GM18505 (cell line): ENCODE results near the gene AP1S1.

Experiments
- ATAC-seq: cut with Tn5 transposase; IDR thresholded peaks from one replicate; pipeline ENCODE4 v1.9.1; 2021; ENCODE audit not compliant: unreplicated experiment
- POLR2A ChIP-seq: IDR thresholded peaks from 4 replicates; pipeline ENCODE4 v1.6.1; 2011; ENCODE audit warnings: borderline replicate concordance; ENCODE audit not compliant: insufficient read depth, insufficient read length; ENCODE audit errors: extremely low read depth

The AP1S1 gene

DNA sequence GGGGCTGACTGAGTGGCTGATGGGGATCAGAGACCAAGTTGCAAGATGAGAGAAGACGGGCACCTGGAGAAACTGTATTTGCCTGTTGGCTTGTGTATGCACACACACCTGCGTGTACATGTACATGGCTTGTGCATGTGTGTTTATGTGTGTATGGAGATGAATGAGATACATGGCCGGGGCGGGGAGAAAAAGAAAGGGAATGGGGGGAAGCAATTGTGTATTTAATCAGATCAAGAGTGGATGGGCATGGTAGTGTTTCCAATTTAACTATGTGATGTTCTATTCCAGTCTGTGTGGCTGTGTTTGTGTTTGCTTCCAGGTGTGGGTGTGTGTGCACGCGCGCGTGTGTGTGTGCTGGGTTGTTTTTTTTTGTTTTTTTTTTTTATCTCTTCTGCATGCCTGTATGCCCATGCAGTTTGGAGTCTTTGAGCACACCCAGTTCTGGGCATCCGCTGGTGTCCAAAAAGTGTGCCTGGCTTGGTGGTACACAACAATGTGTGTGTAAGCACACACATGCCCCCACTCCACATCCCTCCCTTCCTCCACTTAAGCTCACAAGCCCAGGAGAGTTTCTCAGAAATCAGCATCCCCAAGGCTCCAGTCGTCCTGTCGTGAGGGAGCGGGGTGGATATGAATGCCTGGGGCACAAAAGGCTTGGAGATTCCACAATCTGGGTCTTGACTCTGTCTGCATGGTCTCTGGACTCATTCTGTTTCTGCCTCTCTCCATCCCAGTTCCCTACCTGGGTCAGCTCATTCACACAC lies 13.6 kb downstream of the AP1S1 start:
- no peak for TF ChIP-seq POLR2A
- ATAC-seq = no peak

DNA sequence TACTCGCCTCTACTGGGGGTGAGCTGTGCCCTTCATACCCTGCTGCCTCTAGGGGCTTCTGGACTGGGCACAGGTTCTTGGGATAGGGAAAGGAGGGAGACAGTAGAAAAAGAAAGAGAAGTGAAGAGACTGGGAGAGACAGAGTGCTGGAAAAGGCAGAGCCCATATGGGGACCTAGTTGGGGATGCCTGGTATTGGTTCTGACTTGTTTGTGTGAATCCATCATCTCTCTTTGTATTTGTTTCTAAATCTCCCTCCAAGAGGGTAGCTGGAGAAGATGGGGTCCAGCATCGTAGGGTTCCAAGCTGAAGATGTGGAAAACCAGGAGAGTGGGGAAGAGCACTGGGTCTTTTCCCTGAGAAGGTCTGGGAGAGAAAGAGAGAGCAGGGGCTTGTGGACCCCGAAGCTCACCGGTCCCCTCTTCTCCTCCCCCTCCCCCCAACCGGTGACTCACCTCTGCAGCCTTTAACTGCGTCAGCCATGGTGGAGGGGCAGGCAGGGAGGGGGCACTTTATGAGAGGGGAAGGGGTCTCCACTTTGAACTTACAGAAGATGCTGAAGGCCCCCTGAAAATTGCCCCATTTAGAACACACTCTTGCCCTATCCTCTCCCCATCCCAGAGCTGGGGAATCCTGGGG lies 14.3 kb downstream of the AP1S1 start:
- ATAC-seq = no peak
- TF ChIP-seq POLR2A = no peak

DNA sequence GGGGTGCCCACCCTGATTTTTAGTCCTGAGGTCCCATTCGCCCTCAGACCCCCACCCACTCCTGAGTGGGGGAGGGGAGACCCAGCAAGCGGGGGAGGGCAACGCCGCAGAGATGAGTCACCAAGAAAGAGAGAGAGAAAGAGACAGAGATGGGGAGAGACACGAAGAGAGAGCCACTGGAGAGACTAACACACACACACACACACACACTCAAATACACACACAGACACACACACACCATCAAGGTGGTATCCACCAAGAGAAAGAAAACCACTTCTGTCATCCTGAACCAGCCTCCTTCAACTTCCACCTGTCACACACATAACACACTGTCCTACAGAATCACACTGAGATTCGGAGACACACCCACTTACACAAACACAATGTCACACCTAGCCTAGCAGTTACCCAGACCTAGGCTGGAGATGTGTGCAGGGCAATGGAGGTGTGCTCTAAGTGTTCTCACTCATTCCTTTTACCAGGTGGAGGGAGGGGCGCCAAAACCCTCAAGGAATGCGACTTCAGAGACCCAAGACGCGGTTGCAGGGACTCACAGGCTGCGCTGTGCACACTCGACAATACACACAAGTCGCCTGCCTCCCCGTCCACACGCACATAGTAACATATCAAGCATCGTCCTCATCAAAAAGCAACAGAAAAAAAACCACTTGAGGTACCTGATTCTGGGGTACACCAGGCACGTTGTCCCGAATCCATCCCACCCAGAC lies 15.0 kb downstream of the AP1S1 start:
- no peak for ATAC-seq
- no peak for TF ChIP-seq POLR2A

DNA sequence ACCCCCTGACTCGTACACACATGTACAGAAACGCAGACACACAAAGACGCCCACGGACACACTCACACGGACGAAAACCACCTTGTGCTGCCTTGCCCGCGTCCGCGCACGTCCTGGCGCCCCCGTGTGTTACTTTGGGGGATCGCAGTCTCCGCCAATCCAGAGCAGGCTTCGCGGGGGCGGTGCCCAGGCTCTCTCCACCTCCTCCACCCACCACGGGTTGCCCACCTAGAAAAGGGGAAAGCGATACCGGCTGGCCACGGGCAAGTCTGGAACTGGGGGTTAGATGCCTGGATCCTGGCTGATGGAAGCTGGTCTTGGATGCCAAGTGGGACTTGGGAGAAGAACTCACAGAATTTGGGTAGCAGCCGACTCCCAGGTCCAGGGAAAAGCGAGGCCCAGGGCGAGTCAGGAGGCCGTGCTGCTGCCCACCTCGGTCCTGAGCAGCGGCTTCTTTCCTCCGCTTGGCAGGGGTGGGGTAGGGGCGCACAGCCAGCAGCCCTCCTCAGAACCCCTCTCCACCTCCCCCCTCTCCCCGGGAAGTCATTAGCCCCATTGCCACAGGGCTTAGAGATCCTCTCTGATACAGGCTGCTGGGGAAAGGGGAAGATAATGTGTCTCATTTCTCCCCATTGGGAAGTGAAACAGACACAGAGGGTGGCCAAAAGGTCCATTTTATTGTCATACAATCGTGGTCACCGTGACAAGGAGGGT lies 15.7 kb downstream of the AP1S1 start:
- no peak for TF ChIP-seq POLR2A
- no peak for ATAC-seq

DNA sequence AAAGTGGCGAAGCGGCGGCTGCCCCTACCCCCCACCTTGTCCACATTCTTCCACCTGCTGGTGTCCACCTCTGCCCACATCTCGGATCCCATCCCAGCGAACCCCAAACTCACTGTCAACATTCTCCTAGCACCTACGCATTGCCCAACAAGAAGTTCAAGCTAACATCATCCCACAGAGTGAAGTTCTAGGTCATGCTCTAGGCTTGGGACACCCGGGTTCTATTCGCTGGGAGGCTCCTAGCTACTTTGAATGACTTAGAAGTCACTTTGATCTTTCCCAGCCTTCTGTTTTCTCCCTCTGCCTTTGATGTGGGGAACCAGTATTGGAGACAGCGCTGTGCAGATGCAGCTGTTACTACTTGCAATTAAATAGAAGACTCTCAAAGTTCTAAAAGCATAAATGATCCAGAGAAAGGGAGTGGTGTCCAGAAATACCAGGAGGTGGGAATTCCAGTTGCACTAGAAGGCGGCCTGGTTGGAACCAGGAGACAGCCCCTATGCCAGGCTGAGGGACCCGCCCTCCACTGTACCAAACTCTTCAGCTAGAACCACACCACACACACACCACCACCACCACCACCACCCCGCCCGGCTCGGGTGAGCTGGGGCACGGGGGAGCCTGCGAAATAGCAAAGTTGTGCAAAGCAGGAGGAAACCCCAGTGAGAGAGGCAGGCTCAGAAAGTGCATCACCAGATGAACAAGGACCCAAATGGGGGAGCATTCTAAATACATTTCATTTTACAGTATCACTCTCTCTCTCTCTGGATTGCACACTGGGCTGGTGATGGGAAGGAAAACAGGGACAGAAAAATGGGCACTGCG lies 16.6 kb downstream of the AP1S1 start:
- TF ChIP-seq POLR2A = no peak
- ATAC-seq = no peak

DNA sequence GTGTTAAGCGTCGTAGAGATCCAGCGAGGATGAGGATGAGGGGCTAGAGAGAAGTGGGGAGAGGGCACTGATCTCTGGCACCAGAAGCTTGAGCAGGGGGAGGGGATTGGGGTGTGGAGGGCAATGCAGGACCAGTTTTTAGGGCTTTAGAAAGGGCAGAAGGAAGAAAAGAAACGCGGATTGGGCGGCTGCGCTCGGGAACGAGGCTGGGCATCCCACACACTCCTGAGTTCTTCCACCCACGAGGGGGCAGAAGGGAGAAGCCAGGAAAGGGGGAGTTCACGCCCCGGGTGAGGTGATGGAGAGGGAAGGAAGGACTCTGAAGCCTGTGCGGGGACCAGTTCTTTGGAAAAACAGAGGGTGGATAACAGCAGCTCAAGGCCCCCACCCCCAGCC lies 17.2 kb downstream of the AP1S1 start:
- no peak for ATAC-seq
- TF ChIP-seq POLR2A = no peak

DNA sequence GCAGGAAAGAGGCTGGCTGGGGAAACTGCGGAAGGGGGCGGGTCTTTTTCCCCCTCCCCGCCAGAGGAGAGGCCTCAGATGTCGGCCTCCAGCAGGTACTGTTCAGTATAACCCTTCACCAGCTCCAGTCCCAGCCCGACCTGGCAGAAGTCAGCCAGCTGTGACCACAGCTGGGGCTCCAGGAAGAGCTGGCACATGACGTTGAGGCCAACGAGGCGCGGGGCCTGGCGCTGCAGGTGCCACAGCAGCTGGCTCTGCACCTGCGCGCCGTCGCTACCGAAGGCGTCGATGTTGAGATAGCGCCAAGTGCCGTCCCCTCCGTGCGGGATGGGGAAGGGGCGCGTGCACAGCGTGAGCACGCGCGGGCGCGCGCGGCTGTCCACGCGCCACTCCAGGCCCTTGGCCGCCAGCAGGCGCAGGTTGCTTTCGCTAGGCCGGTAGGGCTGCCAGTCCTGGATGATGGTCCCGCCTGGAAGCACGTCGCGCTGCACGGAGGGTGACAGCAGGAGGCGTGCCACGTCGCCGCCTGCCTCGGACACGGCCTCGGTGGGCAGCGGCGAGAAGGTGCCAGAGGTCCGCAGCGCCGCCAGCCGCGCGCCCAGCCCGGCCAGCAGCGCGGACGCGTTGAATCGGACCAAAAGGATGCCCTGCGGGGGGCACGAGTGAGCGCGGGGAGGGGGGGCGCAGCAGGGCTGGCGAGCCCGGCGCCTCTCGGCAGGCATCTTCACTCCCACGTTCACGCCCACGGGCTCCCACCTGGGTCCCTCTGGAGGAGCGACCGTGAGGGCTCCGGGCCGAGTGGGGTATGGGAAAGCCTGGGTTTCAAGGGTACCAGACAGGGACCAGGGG lies 18.0 kb downstream of the AP1S1 start:
- no peak for ATAC-seq
- TF ChIP-seq POLR2A = no peak

DNA sequence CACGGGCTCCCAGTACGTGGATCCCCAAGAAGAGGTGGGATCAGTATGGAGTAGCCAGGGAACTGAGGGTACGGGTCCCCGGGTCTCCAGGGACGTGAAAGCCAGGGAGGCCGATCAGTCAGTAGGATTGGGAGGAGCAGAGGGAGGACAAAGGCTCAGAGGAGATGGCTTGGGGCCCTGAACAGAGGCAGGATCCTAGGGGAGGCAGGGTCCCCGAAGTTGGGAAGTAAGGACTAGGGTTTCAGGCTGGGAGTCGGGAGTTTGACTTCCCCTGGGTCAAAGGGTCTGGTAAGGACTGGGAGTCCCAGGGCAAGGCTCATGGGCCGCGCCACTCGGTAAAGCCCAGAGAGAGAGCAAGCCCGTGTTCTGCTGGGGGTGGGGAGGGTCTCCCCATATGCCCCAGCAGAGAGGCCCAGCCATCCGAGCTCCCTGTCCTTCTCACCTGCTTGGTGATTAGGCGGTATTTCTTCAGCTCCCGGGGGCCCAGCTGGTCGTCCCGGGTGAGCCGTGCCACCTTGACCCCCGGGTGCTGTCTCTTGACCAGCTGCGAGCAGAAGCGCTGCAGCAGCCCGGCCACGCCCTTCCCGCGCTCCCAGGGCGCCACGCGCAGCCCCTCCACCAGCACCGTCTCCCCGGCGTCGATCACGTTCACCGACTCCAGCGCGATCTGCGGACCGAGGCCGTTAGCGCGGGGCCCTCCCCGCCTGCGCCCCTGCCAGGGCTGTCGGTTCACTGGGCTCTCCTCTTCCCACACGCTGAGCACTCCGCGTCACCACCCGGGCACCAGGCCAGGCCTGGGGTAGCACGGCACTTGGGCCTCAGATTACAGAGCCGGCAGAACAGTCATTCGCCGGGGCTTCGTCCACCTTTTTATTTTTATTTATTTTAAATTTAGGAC lies 18.8 kb downstream of the AP1S1 start:
- no peak for TF ChIP-seq POLR2A
- no peak for ATAC-seq

DNA sequence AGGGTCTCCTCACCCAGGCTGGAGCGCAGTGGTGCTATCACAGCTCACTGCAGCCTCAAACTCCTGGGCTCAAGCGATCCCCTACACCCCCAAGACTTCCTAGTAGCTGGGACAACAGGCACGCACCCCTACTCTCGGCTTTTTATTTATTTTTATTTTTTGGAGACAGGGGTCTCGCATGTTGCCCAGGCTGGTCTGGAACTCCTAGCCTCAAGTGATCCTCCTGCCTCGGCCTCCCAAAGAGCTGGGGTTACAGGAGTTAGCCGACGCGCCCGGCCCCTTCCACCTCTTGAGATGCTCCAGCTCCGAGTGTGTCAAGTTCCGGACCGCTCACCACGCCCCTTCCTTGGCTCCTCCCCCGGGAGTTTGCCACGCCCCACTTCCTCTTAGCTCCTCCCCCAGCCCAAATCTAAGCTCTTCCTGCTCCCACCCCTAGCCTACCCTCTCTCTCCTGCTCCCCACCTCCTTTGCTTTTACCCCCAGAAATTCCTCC lies 19.5 kb downstream of the AP1S1 start:
- no peak for ATAC-seq
- TF ChIP-seq POLR2A = no peak

DNA sequence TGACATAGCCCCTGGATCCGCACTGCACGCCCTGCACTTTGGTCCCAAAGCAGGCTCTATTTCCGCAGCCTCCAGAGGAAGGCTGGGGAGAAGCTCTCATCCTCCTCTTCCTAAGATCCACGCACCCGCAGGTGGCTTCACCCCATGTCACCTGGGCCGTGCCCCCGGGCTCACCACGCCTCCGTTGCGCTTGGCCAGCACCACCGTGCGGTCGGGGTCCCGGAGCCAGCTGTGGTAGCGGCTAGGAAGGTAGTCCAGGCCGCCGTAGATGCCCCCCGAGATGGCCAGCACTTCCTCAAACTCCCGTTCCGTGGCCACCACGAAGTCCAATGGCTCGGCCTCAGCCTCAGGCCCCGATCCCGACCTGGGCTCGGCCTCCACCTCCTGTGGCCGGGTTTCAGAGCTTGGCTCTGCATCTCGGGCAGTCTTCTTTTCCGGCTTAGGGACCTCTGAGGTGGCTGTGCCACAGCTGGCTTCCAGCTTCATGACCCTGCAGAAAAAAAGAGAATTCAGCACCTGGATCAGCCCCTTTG lies 20.1 kb downstream of the AP1S1 start:
- TF ChIP-seq POLR2A = no peak
- no peak for ATAC-seq
